CD14-positive monocyte (primary cell): ENCODE measurements around the gene RERE. TPM values are rescaled to one million over a fixed set of nuclear protein-coding genes. Genes with fewer than 3 reads are reported as not detected.

ENCODE experiments used
- DNase-seq, 3 donors: peaks; one replicate each; pipeline ENCODE4 v3.0.0-alpha.2; 2011 to 2022
- H2AFZ ChIP-seq: 2 replicates; pipeline ENCODE4 v1.6.0; 2012; ENCODE audit warnings: mild to moderate bottlenecking, low read depth, low read length, inconsistent platforms; ENCODE audit not compliant: insufficient read depth, poor library complexity, severe bottlenecking
- H3K27ac ChIP-seq, 2 donors: 1 replicate in 1 of 2; 2 replicates in 1 of 2; pipeline ENCODE4 v1.5.1; 2012 to 2013; ENCODE audit warnings: low read length in 2 of 2, control low read depth in 1 of 2, inconsistent platforms in 1 of 2, low read depth in 1 of 2, mild to moderate bottlenecking in 1 of 2
- H3K27me3 ChIP-seq, 2 donors: one replicate each; pipeline versions ENCODE4 v1.6.0 to v1.6.1; 2011 to 2013; ENCODE audit warnings: low read length in 2 of 2; ENCODE audit not compliant: control insufficient read depth in 2 of 2, insufficient read depth in 2 of 2
- H3K36me3 ChIP-seq, 2 donors: replicated peaks in 1 of 2; 1 replicate in 1 of 2; 2 replicates in 1 of 2; pipeline versions ENCODE4 v1.5.1 to v1.6.1; 2012 to 2013; ENCODE audit warnings: low read length in 2 of 2, control low read depth in 1 of 2, inconsistent platforms in 1 of 2, mild to moderate bottlenecking in 1 of 2; ENCODE audit not compliant: insufficient read depth in 2 of 2, control insufficient read depth in 1 of 2
- H3K4me1 ChIP-seq, 2 donors: 1 replicate in 1 of 2; 2 replicates in 1 of 2; pipeline versions ENCODE4 v1.5.1 to v1.6.1; 2012 to 2013; ENCODE audit warnings: low read length in 2 of 2, control low read depth in 1 of 2, inconsistent platforms in 1 of 2, mild to moderate bottlenecking in 1 of 2, moderate library complexity in 1 of 2; ENCODE audit not compliant: insufficient read depth in 2 of 2, control insufficient read depth in 1 of 2
- H3K4me2 ChIP-seq: replicated peaks from 2 replicates; pipeline ENCODE3; 2012; ENCODE audit warnings: low read length, moderate library complexity, mild to moderate bottlenecking; ENCODE audit not compliant: poor library complexity, severe bottlenecking; ENCODE audit errors: extremely low read depth
- H3K4me3 ChIP-seq, 3 experiments: fragments of 200-600 bp in 1 of 3; sonication (generic) in 1 of 3; replicated peaks in 1 of 3; 1 replicate in 2 of 3; 2 replicates in 1 of 3; pipeline ENCODE4 v1.5.1; 2011 to 2013; ENCODE audit warnings: low read length in 3 of 3, mild to moderate bottlenecking in 3 of 3, control low read depth in 2 of 3, low read depth in 2 of 3, inconsistent platforms in 1 of 3, moderate library complexity in 1 of 3
- H3K79me2 ChIP-seq: 2 replicates; pipeline ENCODE4 v1.6.0; 2012; ENCODE audit warnings: mild to moderate bottlenecking, control low read depth, inconsistent platforms, low read length, moderate library complexity; ENCODE audit not compliant: insufficient read depth
- H3K9ac ChIP-seq: 2 replicates; pipeline ENCODE4 v1.6.0; 2017; ENCODE audit warnings: low read length, mild to moderate bottlenecking; ENCODE audit not compliant: insufficient read depth, poor library complexity, severe bottlenecking
- H3K9me3 ChIP-seq, 2 donors: replicated peaks in 1 of 2; 1 replicate in 1 of 2; 2 replicates in 1 of 2; pipeline versions ENCODE4 v1.5.1 to v1.6.1; 2012 to 2013; ENCODE audit warnings: low read length in 2 of 2, control low read depth in 1 of 2; ENCODE audit not compliant: control insufficient read depth in 1 of 2, insufficient read depth in 1 of 2
- H4K20me1 ChIP-seq: 2 replicates; pipeline ENCODE4 v1.6.0; 2012; ENCODE audit warnings: mild to moderate bottlenecking, low read length, control low read depth, moderate library complexity; ENCODE audit not compliant: insufficient read depth
- H3K27ac Mint-ChIP-seq, 7 donors: one replicate each; pipeline ENCODE4 v1.8.0; 2020; ENCODE audit warnings: mild to moderate bottlenecking in 7 of 7, mixed read lengths in 7 of 7, moderate library complexity in 6 of 7, inconsistent platforms in 2 of 7
- H3K27me3 Mint-ChIP-seq, 3 donors: one replicate each; pipeline ENCODE4 v1.8.0; 2021 to 2022; ENCODE audit warnings: low read depth in 3 of 3, mild to moderate bottlenecking in 3 of 3, mixed read lengths in 3 of 3, moderate library complexity in 3 of 3, inconsistent platforms in 1 of 3
- H3K36me3 Mint-ChIP-seq, 2 donors: one replicate each; pipeline ENCODE4 v1.8.0; 2020; ENCODE audit warnings: mixed read lengths in 2 of 2, inconsistent platforms in 1 of 2, mild to moderate bottlenecking in 1 of 2
- H3K4me1 Mint-ChIP-seq: one replicate; pipeline ENCODE4 v1.8.0; 2020; ENCODE audit warnings: mild to moderate bottlenecking, mixed read lengths
- H3K4me3 Mint-ChIP-seq, 2 donors: one replicate each; pipeline ENCODE4 v1.8.0; 2020; ENCODE audit warnings: mild to moderate bottlenecking in 2 of 2, mixed read lengths in 2 of 2, moderate library complexity in 1 of 2
- H3K9me3 Mint-ChIP-seq, 7 donors: one replicate each; pipeline ENCODE4 v1.8.0; 2020 to 2022; ENCODE audit warnings: mixed read lengths in 7 of 7, mild to moderate bottlenecking in 6 of 7, moderate library complexity in 6 of 7, inconsistent platforms in 2 of 7
- CTCF ChIP-seq: fragments of 200-600 bp; IDR thresholded peaks from one replicate; pipeline ENCODE4 v1.8.0; 2022; ENCODE audit warnings: antibody characterized with exemption, mild to moderate bottlenecking
- WGBS: methylation state at CpG from one replicate; pipeline ENCODE4 v1.1.5; 2013; ENCODE audit warnings: missing lambda C conversion rate; ENCODE audit not compliant: insufficient coverage; 5-methylcytosine and 5-hydroxymethylcytosine counted together
- intact Hi-C, 2 donors: fragments of 100-400 bp; cut with micrococcal nuclease; formaldehyde crosslinking; loops; one replicate each; pipeline versions ENCODE4 v1.15.0 to v1.15.1; 2023
- polyA plus RNA-seq, 3 donors: library from polyadenylated mRNA; depleted of rRNA in 1 of 3; unstranded in 2 of 3; stranded (reverse) in 1 of 3; fragments of 300-500 nt in 2 of 3; fragments of >200 nt in 1 of 3; fragmentation: Illumina TruSeq in 2 of 3; gene quantifications; 1 replicate in 2 of 3; 2 replicates in 1 of 3; pipeline ENCODE4 v1.2.3, GENCODE V29; 2012 to 2021

Gene RERE
- polyA plus RNA-seq, 3 donors: 1.2 to 19.4 (median 3.8) TPM

- Histone ChIP-seq H3K4me3 (no peak overlapping the region), H2AFZ (no peak overlapping the region), H4K20me1 (no peaks in the 10 kb centered on the region), H3K9ac (no peak overlapping the region), H3K36me3 (no peaks in the 10 kb centered on the region), H3K79me2 (peaks cover 36% of the 10 kb centered on the region), H3K9me3 (no peaks in the 10 kb centered on the region), H3K4me2 (no peak overlapping the region), H3K27me3 (no peaks in the 10 kb centered on the region), H3K4me1 (peaks cover 5 to 13% of the 10 kb centered on the region in 2 donors), H3K27ac (no peak overlapping the region)
- H3K27ac Mint-ChIP-seq: no peak overlapping the region
- intact Hi-C loops: no loop called here
- peaks cover 0 to 1% (median 0%) of the 10 kb centered on the region in 3 donors for H3K27me3 Mint-ChIP-seq
- H3K36me3 Mint-ChIP-seq: peaks cover 0 to 3% of the 10 kb centered on the region in 2 donors
- H3K9me3 Mint-ChIP-seq: no peaks in the 10 kb centered on the region
- no peak for DNase-seq
- H3K4me3 Mint-ChIP-seq: no peak overlapping the region
- no peak for TF ChIP-seq CTCF
- WGBS: 100% methylated on average over 3 of the region's 4 CpGs
- H3K4me1 Mint-ChIP-seq: peaks cover 13% of the 10 kb centered on the region
These were observed 6.5 kb downstream of the RERE start for GRCh38 chr1:8810987-8811386.

- Histone ChIP-seq H3K36me3 (no peaks in the 10 kb centered on the region), H3K4me1 (no peaks in the 10 kb centered on the region), H3K9ac (no peak overlapping the region), H4K20me1 (no peaks in the 10 kb centered on the region), H3K79me2 (peaks cover 27% of the 10 kb centered on the region), H3K4me3 (no peak overlapping the region), H2AFZ (no peak overlapping the region), H3K9me3 (no peaks in the 10 kb centered on the region), H3K27ac (no peak overlapping the region), H3K4me2 (no peak overlapping the region), H3K27me3 (no peaks in the 10 kb centered on the region)
- Mint-ChIP-seq H3K27ac (no peak overlapping the region), H3K9me3 (no peaks in the 10 kb centered on the region), H3K4me3 (no peak overlapping the region), H3K4me1 (no peaks in the 10 kb centered on the region), H3K27me3 (peaks cover 0 to 1% (median 0%) of the 10 kb centered on the region in 3 donors), H3K36me3 (peaks cover 0 to 3% of the 10 kb centered on the region in 2 donors)
- no peak for TF ChIP-seq CTCF
- WGBS: no CpG with 5 or more reads among the region's 1 CpG
- intact Hi-C loops: no loop called here
- no peak for DNase-seq
These were observed 8.1 kb downstream of the RERE start for GRCh38 chr1:8809342-8809736.
